ENCODE results near the gene HOMER1.
A peak's percentile ranks its signal among the peaks of the same experiment; 100 is the strongest.

HOMER1 gene

DNA sequence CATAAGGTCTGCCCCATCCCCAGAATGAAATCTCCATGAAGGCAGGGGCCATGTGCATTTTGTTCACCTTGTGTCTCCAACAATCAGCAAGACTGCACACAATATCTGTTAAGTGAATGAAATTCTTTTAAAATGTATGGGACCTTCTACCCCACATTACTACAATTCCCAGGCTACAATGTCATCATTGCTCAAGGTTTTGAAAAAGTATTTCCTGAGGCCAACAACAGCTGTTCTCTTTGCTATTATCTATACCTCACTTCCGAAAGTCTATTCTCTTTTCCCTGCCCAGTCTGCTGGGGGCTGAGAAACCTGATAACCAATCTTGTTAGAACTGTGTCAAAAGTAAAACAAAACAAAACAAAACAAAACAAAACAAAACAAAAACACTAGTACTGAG, 29.2 kb downstream of the HOMER1 start:
- Histone ChIP-seq H3K4me3 (ENCODE audit: low read depth, low read length) (no peak overlapping the region), H3K36me3 (replicated peaks) (no peaks in the 10 kb centered on the region), H3K27me3 (replicated peaks) (no peaks in the 10 kb centered on the region), H3K27ac (no peak overlapping the region)
- in situ Hi-C loops (cut with HindIII; ENCODE audit: low pct_ligation_motif_present, low sequenced_read_pairs) = no loop called here
- TF ChIP-seq, protein P1, sequence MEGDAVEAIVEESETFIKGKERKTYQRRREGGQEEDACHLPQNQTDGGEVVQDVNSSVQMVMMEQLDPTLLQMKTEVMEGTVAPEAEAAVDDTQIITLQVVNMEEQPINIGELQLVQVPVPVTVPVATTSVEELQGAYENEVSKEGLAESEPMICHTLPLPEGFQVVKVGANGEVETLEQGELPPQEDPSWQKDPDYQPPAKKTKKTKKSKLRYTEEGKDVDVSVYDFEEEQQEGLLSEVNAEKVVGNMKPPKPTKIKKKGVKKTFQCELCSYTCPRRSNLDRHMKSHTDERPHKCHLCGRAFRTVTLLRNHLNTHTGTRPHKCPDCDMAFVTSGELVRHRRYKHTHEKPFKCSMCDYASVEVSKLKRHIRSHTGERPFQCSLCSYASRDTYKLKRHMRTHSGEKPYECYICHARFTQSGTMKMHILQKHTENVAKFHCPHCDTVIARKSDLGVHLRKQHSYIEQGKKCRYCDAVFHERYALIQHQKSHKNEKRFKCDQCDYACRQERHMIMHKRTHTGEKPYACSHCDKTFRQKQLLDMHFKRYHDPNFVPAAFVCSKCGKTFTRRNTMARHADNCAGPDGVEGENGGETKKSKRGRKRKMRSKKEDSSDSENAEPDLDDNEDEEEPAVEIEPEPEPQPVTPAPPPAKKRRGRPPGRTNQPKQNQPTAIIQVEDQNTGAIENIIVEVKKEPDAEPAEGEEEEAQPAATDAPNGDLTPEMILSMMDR (IDR thresholded peaks at IDR 0.05; ENCODE audit: low read depth, low read length, missing control alignments) = no peak
- DNase-seq = peak; percentile 8

DNA sequence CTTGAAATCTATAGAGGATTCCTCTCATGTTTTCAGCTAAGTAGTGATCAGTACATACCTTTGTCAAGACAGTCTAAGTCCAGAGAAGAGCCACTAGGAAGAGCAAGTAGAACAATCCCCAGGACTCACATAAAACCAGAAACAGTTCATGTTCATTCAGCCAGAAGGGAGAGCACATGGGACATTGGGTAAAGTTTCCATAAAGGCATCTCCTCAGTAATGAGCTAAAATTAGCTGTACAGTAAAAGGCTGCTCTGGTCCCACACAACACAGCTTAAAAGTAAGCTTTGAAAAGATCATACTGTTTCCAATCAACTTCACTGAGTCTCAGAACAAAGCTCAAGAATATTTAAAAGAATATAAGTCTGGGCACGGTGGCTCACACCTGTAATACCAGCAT, 32.4 kb downstream of the HOMER1 start:
- Histone ChIP-seq H3K27me3 (replicated peaks) (no peaks in the 10 kb centered on the region), H3K27ac (no peak overlapping the region), H3K4me3 (ENCODE audit: low read depth, low read length) (no peak overlapping the region), H3K36me3 (replicated peaks) (no peaks in the 10 kb centered on the region)
- in situ Hi-C loops (cut with HindIII; ENCODE audit: low pct_ligation_motif_present, low sequenced_read_pairs) = no loop called here
- TF ChIP-seq, protein P1 (IDR thresholded peaks at IDR 0.05; ENCODE audit: low read depth, low read length, missing control alignments) = no peak
- DNase-seq = no peak

DNA sequence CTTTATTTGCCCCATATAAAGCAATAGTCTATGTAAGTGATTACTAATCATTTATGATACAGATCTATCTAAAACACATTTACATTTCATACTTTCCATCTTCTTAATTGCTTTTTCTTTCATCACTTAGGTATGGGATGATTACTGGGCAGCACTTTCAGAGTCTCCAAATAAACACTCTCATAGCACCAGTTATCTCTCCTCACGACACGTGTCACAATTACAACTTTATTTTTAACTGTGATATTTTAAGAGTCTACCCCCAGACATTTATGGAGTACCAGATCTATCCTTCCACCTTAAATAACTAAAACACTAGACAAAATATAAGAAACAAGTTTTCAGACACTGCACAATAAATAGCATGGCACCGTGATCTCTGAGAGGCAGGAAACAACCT, 32.9 kb downstream of the HOMER1 start:
- no peaks in the 10 kb centered on the region for H3K36me3 ChIP-seq (replicated peaks)
- H3K4me3 ChIP-seq (ENCODE audit: low read depth, low read length) = no peak overlapping the region
- no peak overlapping the region for H3K27ac ChIP-seq
- no peak for DNase-seq
- in situ Hi-C loops (cut with HindIII; ENCODE audit: low pct_ligation_motif_present, low sequenced_read_pairs) = no loop called here
- H3K27me3 ChIP-seq (replicated peaks) = no peaks in the 10 kb centered on the region
- TF ChIP-seq, protein P1 (IDR thresholded peaks at IDR 0.05; ENCODE audit: low read depth, low read length, missing control alignments) = no peak

DNA sequence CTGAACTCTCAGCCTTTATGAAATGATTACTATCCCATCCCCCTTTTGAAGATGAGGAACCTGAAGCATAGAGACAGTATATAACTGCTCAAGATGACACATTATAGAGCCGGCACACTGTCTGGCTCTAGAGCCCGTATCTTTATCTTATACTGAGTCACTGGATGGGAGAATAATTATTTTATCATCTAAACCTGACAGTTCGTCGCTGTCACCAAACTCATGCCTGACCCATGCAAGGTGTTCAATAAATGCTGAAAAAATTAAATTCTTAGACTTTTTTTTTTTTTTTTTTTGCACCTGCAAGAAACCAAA, 38.8 kb downstream of the HOMER1 start:
- H3K4me3 ChIP-seq (ENCODE audit: low read depth, low read length) = no peak overlapping the region
- no peaks in the 10 kb centered on the region for H3K36me3 ChIP-seq (replicated peaks)
- TF ChIP-seq, protein P1 (IDR thresholded peaks at IDR 0.05; ENCODE audit: low read depth, low read length, missing control alignments) = no peak
- no peaks in the 10 kb centered on the region for H3K27me3 ChIP-seq (replicated peaks)
- H3K27ac ChIP-seq = no peak overlapping the region
- DNase-seq = no peak
- in situ Hi-C loops (cut with HindIII; ENCODE audit: low pct_ligation_motif_present, low sequenced_read_pairs) = no loop called here

DNA sequence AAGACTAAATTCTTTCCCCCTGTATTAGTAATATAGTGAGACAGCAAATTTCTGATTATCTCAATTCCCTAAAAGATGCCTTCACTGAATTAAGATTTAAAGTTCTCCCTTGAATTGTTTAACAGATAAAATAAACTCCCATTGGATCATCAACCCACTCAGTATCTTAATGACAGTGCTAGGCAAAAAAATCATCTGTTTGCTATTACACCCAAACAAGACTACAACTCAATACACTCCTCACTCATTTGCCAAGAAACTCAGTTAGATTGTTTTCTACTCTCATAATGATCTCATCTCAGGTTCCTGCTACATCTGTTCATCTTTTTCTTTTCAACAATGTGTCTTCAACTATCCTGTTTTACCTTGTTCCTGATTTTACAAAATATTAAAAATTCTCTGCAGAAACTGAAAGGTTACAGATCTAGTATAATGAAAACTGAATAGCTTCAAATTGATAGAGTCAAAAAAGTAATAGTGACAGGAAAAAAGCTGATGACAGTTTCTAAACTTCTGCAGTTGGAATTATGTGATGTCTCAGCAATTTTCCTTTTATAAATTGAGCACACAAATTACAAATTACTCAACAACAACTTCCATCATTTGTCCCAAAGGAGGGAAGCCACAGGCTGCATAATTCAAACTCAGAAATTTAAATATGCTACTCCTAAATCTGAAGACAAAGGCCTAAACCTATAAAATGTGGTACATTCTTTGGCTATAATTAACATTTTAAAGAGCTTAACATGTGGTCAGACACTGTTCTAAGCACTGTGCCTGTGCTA, 39.4 kb downstream of the HOMER1 start:
- H3K27ac ChIP-seq = no peak overlapping the region
- no peak overlapping the region for H3K4me3 ChIP-seq (ENCODE audit: low read depth, low read length)
- no peaks in the 10 kb centered on the region for H3K27me3 ChIP-seq (replicated peaks)
- no peaks in the 10 kb centered on the region for H3K36me3 ChIP-seq (replicated peaks)
- DNase-seq = no peak
- TF ChIP-seq, protein P1 (IDR thresholded peaks at IDR 0.05; ENCODE audit: low read depth, low read length, missing control alignments) = no peak
- in situ Hi-C loops (cut with HindIII; ENCODE audit: low pct_ligation_motif_present, low sequenced_read_pairs) = no loop called here

DNA sequence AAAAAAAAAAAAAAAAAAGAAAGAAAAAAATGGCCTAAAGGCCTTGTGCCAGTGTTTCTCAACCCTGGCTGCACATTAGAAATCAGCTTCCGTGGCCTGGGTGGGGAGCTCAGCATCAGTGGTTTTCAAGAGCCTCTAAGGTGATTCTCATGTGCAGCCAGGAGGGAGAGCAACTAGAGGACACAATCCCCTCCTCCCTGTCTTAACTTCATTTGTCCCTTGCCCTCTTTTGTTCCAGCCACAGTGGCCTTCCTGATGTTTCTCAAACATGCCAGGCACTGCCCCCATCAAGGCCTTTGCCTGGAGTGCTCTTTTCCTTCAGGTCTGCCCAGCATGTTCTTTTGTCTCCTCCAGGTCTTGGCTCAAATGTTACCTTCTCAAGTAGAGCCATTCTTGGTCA, 42.4 kb downstream of the HOMER1 start:
- TF ChIP-seq, protein P1 (IDR thresholded peaks at IDR 0.05; ENCODE audit: low read depth, low read length, missing control alignments) = no peak
- Histone ChIP-seq H3K27me3 (replicated peaks) (no peaks in the 10 kb centered on the region), H3K4me3 (ENCODE audit: low read depth, low read length) (no peak overlapping the region), H3K36me3 (replicated peaks) (no peaks in the 10 kb centered on the region), H3K27ac (no peak overlapping the region)
- in situ Hi-C loops (cut with HindIII; ENCODE audit: low pct_ligation_motif_present, low sequenced_read_pairs) = no loop called here
- DNase-seq = no peak

Measured in brain microvascular endothelial cell (primary cell).